SIG-M5 treated with dmso at 0.1 percent for 504 hours (cell line): ENCODE results near the gene GRHL1.
A peak's percentile ranks its signal among the peaks of the same experiment; 100 is the strongest.
"Not testable (repeated sequence)": the region's sequence is repeated elsewhere in the genome, so short reads cannot be mapped to it uniquely, and the experiment has no call there.

Experiments
- DNase-seq: peaks from one replicate; lab custom pipeline; 2025; ENCODE audit not compliant: unreplicated experiment; lab: John Stamatoyannopoulos, UW

Gene GRHL1, protein sequence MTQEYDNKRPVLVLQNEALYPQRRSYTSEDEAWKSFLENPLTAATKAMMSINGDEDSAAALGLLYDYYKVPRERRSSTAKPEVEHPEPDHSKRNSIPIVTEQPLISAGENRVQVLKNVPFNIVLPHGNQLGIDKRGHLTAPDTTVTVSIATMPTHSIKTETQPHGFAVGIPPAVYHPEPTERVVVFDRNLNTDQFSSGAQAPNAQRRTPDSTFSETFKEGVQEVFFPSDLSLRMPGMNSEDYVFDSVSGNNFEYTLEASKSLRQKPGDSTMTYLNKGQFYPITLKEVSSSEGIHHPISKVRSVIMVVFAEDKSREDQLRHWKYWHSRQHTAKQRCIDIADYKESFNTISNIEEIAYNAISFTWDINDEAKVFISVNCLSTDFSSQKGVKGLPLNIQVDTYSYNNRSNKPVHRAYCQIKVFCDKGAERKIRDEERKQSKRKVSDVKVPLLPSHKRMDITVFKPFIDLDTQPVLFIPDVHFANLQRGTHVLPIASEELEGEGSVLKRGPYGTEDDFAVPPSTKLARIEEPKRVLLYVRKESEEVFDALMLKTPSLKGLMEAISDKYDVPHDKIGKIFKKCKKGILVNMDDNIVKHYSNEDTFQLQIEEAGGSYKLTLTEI

DNA sequence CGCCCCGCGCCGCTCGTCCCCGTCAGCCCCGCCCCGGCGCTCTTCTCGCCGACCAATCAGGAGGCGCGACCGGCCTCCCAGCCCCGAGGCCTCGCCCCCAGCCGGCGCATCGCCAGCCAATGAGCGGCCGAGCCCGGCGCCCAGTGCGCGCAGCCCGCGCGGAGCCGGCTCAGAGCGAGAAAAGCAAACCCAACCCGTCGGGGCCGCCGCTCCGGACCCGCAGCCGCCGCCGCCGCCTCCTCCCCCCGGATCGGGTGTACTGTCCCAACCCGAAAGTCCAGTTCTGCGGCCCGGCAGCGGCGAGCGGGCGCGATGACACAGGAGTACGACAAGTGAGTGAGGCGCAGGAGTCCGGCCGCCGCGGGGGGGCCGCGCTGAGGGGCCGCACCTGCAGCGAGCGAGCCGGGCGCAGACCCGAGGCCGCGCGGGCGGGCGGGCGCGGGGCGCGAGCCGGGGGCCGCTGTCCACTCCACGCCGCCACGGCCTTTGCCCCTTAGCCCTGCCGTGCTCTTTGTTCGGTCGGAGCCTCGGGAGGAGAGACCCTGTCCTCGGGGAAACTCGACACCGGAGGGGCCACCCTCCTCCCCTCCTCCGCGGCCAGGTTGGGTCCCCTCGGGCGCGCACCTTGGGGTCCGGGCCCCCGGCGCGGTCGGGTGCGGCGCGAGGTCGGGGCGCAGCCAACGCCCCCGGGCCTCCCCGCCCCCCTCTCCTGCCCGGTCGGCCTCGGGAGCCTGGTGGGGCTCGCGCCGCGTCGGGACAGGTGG is at the start of gene GRHL1:
GRHL1 (plus strand) TSS at position 172 of the 764 bp plus-strand sequence; CDS start at position 313, 141 bp downstream.
- peak; percentile 85 for DNase-seq

GRCh38 chr2:9905413-9905812 is 46.1 kb upstream of the GRHL1 start:
- DNase-seq = peak; percentile 2

- DNase-seq = no peak
These were observed 44.1 kb upstream of the GRHL1 start for GRCh38 chr2:9907402-9907801.

DNA sequence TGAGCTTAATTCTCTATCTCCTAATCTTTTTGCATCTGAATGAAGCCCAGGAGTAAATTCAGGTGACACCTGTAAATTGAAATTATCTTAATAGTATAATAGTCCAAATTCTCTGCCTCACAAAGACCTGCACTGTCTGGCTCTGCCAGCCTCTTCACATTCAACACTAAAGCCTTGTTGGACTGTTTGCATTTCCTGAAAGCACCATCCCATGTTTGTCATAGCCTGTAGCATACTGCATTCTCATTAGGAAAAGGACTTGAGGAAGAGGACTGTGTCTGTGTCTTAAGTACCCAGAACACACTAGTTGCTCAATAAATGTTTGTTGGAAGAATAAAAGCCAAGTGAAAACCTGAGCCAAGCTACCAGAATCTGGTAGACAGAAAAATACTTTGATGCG is 42.9 kb upstream of the GRHL1 start:
- no peak for DNase-seq

DNA sequence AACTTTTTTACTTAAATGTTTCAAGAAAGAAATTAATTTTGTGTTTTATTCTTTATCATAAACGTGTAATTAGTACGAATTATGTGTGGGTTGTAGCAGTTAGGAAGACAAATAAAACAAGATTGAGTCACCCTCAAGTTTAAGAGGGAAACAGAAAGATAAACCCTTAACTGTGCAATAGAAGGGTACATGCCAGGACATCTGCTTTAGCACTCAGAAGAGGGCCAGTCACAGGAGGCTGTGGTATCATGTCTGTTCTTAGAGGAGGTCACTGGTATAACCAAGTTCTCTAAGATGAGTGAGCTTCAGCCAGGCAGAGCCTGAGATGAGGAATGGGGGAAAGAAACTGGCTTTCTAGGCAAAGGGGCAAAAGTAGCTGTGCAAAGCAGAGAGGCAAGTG is 42.4 kb upstream of the GRHL1 start:
- DNase-seq = no peak

GRCh38 chr2:9910699-9911098 is 40.8 kb upstream of the GRHL1 start:
- DNase-seq = no peak

- DNase-seq = no peak
These were observed 39.0 kb upstream of the GRHL1 start for GRCh38 chr2:9912468-9912867.

- no peak for DNase-seq
These were observed 37.0 kb upstream of the GRHL1 start for GRCh38 chr2:9914384-9915065.

DNA sequence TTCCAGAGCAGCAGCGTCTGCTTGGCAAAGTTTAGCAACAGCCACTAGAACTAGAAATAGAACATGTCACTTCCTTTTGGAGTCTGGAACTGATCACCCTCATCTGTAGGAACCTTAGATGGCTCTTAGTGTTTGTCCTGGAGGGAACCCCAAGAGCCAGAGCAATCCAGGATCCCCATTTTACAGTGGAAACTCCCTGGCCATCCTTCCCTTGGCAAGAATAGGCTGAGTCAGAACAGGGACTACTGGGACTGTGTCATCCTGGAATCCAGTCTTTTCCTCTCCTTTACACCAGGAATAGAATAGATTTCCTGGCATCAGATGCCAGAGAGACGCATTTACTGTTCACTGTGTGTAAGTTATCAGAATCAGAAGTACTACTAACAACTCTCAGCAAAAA is 33.2 kb upstream of the GRHL1 start:
- no peak for DNase-seq

DNA sequence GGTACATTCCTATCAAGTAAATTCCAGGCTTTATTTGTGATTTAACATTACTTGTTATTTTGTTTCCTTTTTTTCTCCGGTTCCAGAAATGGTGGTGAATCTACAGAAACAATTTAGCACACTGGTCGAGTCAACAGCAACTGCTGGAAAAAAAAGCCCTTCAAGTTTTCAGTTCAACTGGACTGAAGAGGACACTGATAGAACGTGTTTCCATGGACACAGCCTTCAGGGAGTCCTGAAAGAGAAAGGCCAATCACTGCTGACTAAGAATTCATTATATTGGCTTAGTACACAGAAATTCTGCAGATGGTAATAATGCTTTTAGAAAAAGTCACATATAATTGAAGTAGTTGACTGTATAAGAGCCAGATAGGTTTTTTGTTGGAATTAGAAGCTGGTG is 32.0 kb upstream of the GRHL1 start:
- DNase-seq = no peak

DNA sequence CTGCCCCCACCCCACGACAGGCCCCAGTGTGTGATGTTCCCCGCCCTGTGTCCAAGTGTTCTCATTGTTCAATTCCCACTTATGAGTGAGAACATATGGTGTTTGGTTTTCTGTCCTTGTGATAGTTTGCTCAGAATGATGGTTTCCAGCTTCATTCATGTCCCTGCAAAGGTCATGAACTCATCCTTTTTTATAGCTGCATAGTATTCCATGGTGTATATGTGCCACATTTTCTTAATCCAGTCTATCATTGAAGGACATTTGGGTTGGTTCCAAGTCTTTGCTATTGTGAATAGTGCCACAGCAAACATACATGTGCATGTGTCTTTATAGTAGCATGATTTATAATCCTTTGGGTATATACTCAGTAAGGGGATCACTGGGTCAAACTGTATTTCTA is 24.5 kb upstream of the GRHL1 start:
- not testable (repeated sequence) for DNase-seq

GRCh38 chr2:9937258-9937657 is 14.2 kb upstream of the GRHL1 start:
- DNase-seq = no peak

GRCh38 chr2:9937968-9938367 is 13.5 kb upstream of the GRHL1 start:
- DNase-seq = no peak

DNA sequence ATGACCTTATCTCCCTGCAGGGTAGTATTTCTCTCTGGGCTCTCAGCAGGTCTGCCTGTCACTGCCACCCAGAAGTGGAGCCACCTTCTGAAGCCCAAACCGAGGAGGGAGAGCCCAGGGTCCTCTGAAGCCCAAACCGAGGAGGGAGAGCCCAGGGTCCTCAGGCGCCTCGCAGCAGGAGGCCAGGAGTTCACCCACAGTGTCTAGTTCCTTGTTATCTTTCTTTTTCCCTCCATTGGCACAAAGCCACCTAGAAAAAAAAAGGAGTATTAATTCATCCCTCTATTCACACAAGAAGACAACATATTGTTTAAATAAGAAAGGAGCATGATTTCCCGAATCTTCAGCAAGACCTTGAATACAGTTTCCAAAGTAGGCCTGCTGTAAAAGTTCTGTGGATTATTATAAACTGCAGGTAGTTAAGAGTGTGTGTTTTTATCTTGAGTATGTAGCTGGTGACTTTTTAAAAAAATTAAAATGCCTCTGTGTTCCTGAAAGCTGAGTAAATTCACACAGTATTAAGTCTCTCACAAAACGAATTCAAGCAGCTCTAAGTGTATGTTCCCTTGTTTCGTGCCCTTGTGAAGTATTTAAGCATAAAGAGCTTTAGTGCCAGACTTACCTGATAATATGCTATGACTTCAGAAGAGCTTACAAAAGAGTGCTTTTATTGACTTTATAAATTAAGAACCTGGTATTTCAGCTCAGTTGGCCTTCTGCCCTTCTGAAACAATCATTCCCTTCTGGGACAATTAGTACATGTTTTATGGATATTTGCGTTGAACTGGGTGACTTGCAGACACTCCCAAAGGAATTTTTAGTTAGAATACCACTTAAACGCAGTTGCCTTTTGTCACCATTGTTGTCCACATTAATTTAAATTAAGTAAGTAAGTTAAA is 11.7 kb upstream of the GRHL1 start:
- no peak for DNase-seq

- no peak for DNase-seq
These were observed 10.1 kb upstream of the GRHL1 start for GRCh38 chr2:9941196-9941995.

GRCh38 chr2:9941996-9942390 is 9.5 kb upstream of the GRHL1 start:
- DNase-seq = no peak

DNA sequence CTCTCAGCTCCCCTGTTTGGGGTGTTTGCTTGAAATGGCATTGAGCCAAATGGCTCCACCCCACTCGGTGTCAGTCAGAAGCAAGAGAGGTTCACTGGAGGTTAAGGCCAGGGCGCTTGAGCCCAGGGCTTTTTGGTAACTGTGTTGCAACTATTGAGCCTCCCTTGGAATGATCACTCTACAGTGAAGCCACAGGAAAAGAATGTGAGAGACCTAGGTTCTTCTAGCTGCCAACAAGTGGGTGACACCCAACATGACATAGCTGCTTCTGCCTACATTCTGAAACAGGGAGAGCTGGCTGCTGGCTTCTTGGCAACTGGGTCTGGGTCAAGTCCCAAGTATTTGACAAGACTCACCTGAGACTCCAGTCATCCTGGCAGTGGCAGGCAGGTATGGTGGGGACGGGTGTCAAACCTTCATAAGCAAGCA is 7.1 kb upstream of the GRHL1 start:
- peak; percentile 33 for DNase-seq

GRCh38 chr2:9945596-9945995 is 5.9 kb upstream of the GRHL1 start:
- DNase-seq = no peak

DNA sequence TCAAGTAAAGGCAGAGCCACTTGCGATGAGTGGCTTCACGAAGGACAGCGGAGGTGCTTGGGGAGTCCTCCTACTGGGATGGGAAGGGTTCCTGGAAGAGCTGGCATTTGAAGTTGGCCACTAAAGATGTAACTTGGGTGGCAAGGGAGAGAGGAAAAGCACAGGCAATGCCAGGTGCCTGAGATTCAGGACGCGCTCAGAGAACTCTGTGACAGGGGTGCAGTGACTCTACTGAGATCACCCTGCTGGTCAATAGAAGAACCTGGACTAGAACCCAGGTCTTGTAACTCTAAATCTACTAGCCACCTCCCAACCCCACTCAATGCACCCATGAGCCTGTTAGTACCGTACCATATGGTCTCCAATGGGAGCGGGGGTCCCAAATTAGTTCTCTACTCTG is 5.4 kb upstream of the GRHL1 start:
- no peak for DNase-seq
